MM.1S (cell line): ENCODE results near the gene BRIP1.

Experiments
- DNase-seq: peaks from one replicate; pipeline ENCODE4 v3.0.0-alpha.2; 2015
- H2AFZ ChIP-seq: fragments of 300-600 bp; sonication (generic); 2 replicates; pipeline ENCODE4 v1.6.0; 2016; ENCODE audit warnings: antibody characterized with exemption, low read length
- H3F3A ChIP-seq: fragments of 300-600 bp; sonication (generic); 2 replicates; pipeline ENCODE4 v1.6.1; 2016; ENCODE audit warnings: mild to moderate bottlenecking, antibody characterized with exemption, low read length, moderate library complexity, mixed read lengths; ENCODE audit not compliant: insufficient read depth
- H3K27ac ChIP-seq: fragments of 300-600 bp; sonication (generic); 2 replicates; pipeline ENCODE4 v1.5.1; 2016; ENCODE audit warnings: mild to moderate bottlenecking, low read length
- H3K27me3 ChIP-seq: fragments of 300-600 bp; sonication (generic); replicated peaks from 2 replicates; pipeline ENCODE4 v1.6.0; 2016; ENCODE audit warnings: low read length; ENCODE audit not compliant: insufficient read depth
- H3K36me3 ChIP-seq: fragments of 300-600 bp; sonication (generic); replicated peaks from 2 replicates; pipeline ENCODE4 v1.6.1; 2016; ENCODE audit warnings: mild to moderate bottlenecking, low read length, mixed read lengths; ENCODE audit not compliant: insufficient read depth
- H3K4me1 ChIP-seq: fragments of 300-600 bp; sonication (generic); 2 replicates; pipeline ENCODE4 v1.6.1; 2016; ENCODE audit warnings: low read length, mixed read lengths
- H3K4me2 ChIP-seq: fragments of 300-600 bp; sonication (generic); 2 replicates; pipeline ENCODE4 v1.6.0; 2016; ENCODE audit warnings: low read depth, low read length
- H3K4me3 ChIP-seq: fragments of 300-600 bp; sonication (generic); 2 replicates; pipeline ENCODE4 v1.5.1; 2016; ENCODE audit warnings: low read length, mixed read lengths
- H3K79me2 ChIP-seq: fragments of 300-600 bp; sonication (generic); 2 replicates; pipeline ENCODE4 v1.6.1; 2016; ENCODE audit warnings: mixed run types, low read length, mixed read lengths
- H3K9ac ChIP-seq: fragments of 300-600 bp; sonication (generic); 2 replicates; pipeline ENCODE4 v1.6.1; 2016; ENCODE audit warnings: low read length, mixed read lengths
- H3K9me2 ChIP-seq: fragments of 300-600 bp; sonication (generic); replicated peaks from 2 replicates; pipeline ENCODE4 v1.6.1; 2016; ENCODE audit warnings: mild to moderate bottlenecking, low read length, mixed read lengths; ENCODE audit not compliant: insufficient read depth
- H3K9me3 ChIP-seq: fragments of 300-600 bp; sonication (generic); replicated peaks from 2 replicates; pipeline ENCODE4 v1.6.1; 2016; ENCODE audit warnings: mild to moderate bottlenecking, low read length, mixed read lengths; ENCODE audit not compliant: insufficient read depth
- H4K20me1 ChIP-seq: fragments of 300-600 bp; sonication (generic); 2 replicates; pipeline ENCODE4 v1.6.1; 2016; ENCODE audit warnings: mild to moderate bottlenecking, low read length, moderate library complexity, mixed read lengths; ENCODE audit not compliant: insufficient read depth
- EZH2 ChIP-seq: fragments of 300-600 bp; sonication (generic); optimal IDR thresholded peaks from 2 replicates; pipeline ENCODE3; 2017; ENCODE audit warnings: low read depth, mild to moderate bottlenecking, antibody characterized with exemption, low read length, mixed read lengths
- EZH2phosphoT487 ChIP-seq: fragments of 300-600 bp; sonication (generic); IDR thresholded peaks from 2 replicates; pipeline ENCODE4 v1.6.1; 2018; ENCODE audit warnings: antibody characterized with exemption, low read length
- TF ChIP-seq, protein P1 (sequence below): fragments of 300-600 bp; sonication (generic); IDR thresholded peaks from 2 replicates; pipeline ENCODE4 v1.5.1; 2016; ENCODE audit warnings: antibody characterized with exemption, low read length, mixed read lengths

The BRIP1 gene

DNA sequence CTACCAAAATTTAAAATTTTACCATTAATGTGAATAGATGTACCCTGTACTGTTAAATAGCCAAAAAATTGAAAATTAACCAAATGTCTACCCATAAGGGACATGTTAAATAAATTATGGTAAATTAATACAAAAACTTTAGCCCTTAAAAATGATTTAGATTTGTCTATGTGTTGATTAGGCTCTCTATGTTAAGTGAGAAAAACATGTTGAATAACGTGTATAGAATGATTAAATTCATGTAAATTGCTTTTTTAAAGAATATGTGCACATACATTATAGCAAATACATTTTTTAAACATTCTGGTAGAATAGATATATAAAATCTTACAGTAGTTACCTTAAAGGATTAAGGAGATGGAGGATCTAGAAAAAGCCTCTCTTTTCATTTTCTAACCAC lies 59.5 kb downstream of the BRIP1 start:
- Histone ChIP-seq H3K9me3 (no peaks in the 10 kb centered on the region), H3K4me2 (no peak overlapping the region), H3K4me3 (no peak overlapping the region), H3K4me1 (no peaks in the 10 kb centered on the region), H3K36me3 (no peaks in the 10 kb centered on the region), H3K9ac (no peak overlapping the region), H3K27me3 (no peaks in the 10 kb centered on the region), H4K20me1 (no peaks in the 10 kb centered on the region), H3F3A (no peaks in the 10 kb centered on the region), H2AFZ (no peak overlapping the region), H3K27ac (no peak overlapping the region), H3K79me2 (no peaks in the 10 kb centered on the region), H3K9me2 (no peaks in the 10 kb centered on the region)
- TF ChIP-seq EZH2 (no peak), EZH2phosphoT487 (no peak)
- TF ChIP-seq, protein P1, sequence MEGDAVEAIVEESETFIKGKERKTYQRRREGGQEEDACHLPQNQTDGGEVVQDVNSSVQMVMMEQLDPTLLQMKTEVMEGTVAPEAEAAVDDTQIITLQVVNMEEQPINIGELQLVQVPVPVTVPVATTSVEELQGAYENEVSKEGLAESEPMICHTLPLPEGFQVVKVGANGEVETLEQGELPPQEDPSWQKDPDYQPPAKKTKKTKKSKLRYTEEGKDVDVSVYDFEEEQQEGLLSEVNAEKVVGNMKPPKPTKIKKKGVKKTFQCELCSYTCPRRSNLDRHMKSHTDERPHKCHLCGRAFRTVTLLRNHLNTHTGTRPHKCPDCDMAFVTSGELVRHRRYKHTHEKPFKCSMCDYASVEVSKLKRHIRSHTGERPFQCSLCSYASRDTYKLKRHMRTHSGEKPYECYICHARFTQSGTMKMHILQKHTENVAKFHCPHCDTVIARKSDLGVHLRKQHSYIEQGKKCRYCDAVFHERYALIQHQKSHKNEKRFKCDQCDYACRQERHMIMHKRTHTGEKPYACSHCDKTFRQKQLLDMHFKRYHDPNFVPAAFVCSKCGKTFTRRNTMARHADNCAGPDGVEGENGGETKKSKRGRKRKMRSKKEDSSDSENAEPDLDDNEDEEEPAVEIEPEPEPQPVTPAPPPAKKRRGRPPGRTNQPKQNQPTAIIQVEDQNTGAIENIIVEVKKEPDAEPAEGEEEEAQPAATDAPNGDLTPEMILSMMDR = no peak
- no peak for DNase-seq

DNA sequence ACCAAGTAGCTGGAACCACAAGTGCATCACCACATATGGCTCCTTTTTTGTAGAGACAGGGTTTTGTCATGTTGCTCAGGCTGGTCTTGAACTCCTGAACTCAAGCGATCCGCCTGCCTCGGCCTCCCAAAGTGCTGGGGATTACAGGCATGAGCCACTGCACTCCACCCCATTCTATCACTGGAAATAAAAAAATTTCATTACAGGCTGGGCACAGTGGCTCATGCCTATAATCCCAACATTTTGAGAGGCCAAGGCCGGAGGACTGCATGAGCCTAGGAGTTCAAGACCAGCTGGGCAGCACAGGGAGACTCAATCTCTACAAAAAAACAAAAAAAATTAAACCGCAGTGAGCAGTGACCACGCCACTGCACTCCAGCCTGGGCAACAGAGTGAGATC lies 60.1 kb downstream of the BRIP1 start:
- DNase-seq = no peak
- Histone ChIP-seq H3K4me1 (no peaks in the 10 kb centered on the region), H3K27me3 (no peaks in the 10 kb centered on the region), H2AFZ (no peak overlapping the region), H3K4me3 (no peak overlapping the region), H3K9me3 (no peaks in the 10 kb centered on the region), H4K20me1 (no peaks in the 10 kb centered on the region), H3F3A (no peaks in the 10 kb centered on the region), H3K4me2 (no peak overlapping the region), H3K79me2 (no peaks in the 10 kb centered on the region), H3K9me2 (no peaks in the 10 kb centered on the region), H3K27ac (no peak overlapping the region), H3K36me3 (no peaks in the 10 kb centered on the region), H3K9ac (no peak overlapping the region)
- TF ChIP-seq EZH2 (no peak), EZH2phosphoT487 (no peak)
- TF ChIP-seq, protein P1 = no peak

DNA sequence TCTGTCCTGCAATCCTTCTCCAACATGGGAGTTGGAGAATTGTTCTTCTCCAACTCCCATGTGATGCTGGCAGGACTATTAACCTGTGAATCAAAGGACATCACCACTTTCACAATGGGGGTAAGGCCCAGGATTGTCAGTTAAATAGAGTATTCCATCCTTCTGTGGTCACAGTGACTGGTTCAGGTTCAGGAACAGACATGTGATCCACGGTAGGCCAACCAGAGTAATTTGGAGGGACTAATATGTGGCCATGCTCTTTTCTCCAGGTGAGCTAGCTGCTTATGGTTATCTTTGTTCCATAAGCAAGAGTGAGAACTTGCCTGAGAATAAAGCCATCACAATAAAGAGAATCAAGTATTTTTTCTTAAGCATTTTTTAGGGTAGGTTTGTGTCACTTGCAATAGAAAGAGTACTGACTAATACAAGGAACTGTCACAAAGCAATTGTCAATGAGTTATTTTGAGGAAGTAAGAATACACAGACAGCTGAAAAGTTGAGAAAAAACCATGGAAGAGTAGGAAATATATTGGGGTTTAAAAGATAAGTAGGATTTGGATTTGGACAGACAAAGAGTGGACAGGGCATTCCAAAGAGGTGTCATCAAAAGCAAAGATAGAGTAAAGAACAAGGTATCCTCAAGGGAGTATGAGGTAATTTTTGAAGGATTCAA lies 63.4 kb downstream of the BRIP1 start:
- no peak overlapping the region for H3K27ac ChIP-seq
- DNase-seq = no peak
- H3K4me2 ChIP-seq = no peak overlapping the region
- no peaks in the 10 kb centered on the region for H3K36me3 ChIP-seq
- TF ChIP-seq EZH2 = no peak
- no peak for TF ChIP-seq EZH2phosphoT487
- TF ChIP-seq, protein P1 = no peak
- H3K9me3 ChIP-seq = no peaks in the 10 kb centered on the region
- H3K4me3 ChIP-seq = no peak overlapping the region
- no peak overlapping the region for H3K9ac ChIP-seq
- H3K4me1 ChIP-seq = no peaks in the 10 kb centered on the region
- no peaks in the 10 kb centered on the region for H3K79me2 ChIP-seq
- H3K27me3 ChIP-seq = no peaks in the 10 kb centered on the region
- no peaks in the 10 kb centered on the region for H3F3A ChIP-seq
- H2AFZ ChIP-seq = no peak overlapping the region
- no peaks in the 10 kb centered on the region for H3K9me2 ChIP-seq
- H4K20me1 ChIP-seq = no peaks in the 10 kb centered on the region
